ENCODE data around the gene C4orf50. TPM values are rescaled to one million over a fixed set of nuclear protein-coding genes. Genes with fewer than 3 reads are reported as not detected.

The C4orf50 gene
- total and polyA plus RNA-seq, 2 experiments from 2014 or later = 0.06 to 0.31 TPM

DNA sequence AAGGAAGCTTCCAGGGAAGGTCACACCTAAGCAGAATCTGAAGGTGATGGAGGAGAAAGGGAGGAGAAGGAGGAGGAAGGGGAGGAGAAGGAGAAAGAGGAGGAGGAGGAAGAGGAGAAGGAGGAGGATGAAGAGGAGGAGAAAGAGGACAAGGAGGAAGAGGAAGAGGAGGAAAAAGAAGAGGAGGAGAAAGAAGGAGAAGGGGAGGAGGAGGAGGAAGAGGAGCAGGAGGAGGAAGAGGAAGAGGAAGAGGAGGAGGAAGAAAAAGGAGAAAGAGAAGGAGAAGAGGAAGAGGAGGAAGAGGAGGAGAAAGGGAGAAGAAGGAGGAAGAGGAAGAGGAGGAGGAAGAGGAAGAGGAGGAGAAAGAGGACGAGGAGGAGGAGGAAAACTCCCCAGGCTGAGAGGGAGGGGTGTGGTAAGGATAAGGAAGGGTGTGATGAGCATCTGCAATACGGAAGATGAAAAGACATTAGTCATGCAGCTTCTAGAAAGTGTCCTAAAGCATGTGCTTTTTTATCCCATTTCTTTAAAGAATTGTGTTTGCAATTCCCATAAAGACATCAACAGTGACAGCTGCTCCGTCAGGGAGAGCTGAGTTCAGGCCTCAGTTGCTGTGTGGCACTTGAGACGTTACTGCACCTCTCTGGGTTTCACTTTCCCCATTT, 166.5 kb downstream of the C4orf50 start:
- Mint-ChIP-seq H3K4me1 (peaks cover 10% of the 10 kb centered on the region; the same call in 2 of the 3 replicates), H3K4me3 (no peak overlapping the region), H3K9me3 (no peaks in the 10 kb centered on the region), H3K36me3 (ENCODE audit: low read depth) (peaks cover 52% of the 10 kb centered on the region), H3K27me3 (ENCODE audit: insufficient read depth, low read depth, poor library complexity) (no peaks in the 10 kb centered on the region), H3K27ac (no peak overlapping the region; the same call in 1 of the 2 replicates)
- Histone ChIP-seq H3K4me1 (ENCODE audit: insufficient read depth) (no peaks in the 10 kb centered on the region), H3K4me3 (no peak overlapping the region), H4K20me1 (replicated peaks; ENCODE audit: insufficient read depth) (peaks cover 35% of the 10 kb centered on the region), H3K9me2 (ENCODE audit: insufficient read depth) (no peaks in the 10 kb centered on the region), H3K36me3 (ENCODE audit: insufficient read depth) (peaks cover 54% of the 10 kb centered on the region), H3F3A (replicated peaks; ENCODE audit: low read depth) (no peaks in the 10 kb centered on the region), H3K4me2 (no peak overlapping the region), H3K79me2 (replicated peaks; ENCODE audit: insufficient read depth) (0 out of 2 replicates have a peak, but pooled peaks cover 8% of the 10 kb centered on the region), H3K27ac (ENCODE audit: low read depth) (no peak overlapping the region), H2AFZ (no peak overlapping the region), H3K27me3 (ENCODE audit: insufficient read depth) (no peaks in the 10 kb centered on the region)
- DNase-seq (ENCODE audit: low spot score) (no peak), ATAC-seq (no peak)
- no peak for TF ChIP-seq ZNF114 (CRISPR knock-in tag; IDR thresholded peaks at IDR 0.05)
- no peak for TF ChIP-seq EZH2 (IDR thresholded peaks at IDR 0.05; ENCODE audit: low read depth, unreplicated experiment)
- TF ChIP-seq STAT1 (IDR thresholded peaks at IDR 0.05; ENCODE audit: unreplicated experiment) = no peak
- no peak for TF ChIP-seq EZH2phosphoT487 (IDR thresholded peaks at IDR 0.05; ENCODE audit: unreplicated experiment)
- no peak for TF ChIP-seq POLR2AphosphoS5 (IDR thresholded peaks at IDR 0.05; ENCODE audit: low read depth)
- TF ChIP-seq, protein P1, sequence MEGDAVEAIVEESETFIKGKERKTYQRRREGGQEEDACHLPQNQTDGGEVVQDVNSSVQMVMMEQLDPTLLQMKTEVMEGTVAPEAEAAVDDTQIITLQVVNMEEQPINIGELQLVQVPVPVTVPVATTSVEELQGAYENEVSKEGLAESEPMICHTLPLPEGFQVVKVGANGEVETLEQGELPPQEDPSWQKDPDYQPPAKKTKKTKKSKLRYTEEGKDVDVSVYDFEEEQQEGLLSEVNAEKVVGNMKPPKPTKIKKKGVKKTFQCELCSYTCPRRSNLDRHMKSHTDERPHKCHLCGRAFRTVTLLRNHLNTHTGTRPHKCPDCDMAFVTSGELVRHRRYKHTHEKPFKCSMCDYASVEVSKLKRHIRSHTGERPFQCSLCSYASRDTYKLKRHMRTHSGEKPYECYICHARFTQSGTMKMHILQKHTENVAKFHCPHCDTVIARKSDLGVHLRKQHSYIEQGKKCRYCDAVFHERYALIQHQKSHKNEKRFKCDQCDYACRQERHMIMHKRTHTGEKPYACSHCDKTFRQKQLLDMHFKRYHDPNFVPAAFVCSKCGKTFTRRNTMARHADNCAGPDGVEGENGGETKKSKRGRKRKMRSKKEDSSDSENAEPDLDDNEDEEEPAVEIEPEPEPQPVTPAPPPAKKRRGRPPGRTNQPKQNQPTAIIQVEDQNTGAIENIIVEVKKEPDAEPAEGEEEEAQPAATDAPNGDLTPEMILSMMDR (conservative IDR thresholded peaks at IDR 0.05; ENCODE audit: low read depth in 2 of 2) = no peak
- TF ChIP-seq, protein P2, sequence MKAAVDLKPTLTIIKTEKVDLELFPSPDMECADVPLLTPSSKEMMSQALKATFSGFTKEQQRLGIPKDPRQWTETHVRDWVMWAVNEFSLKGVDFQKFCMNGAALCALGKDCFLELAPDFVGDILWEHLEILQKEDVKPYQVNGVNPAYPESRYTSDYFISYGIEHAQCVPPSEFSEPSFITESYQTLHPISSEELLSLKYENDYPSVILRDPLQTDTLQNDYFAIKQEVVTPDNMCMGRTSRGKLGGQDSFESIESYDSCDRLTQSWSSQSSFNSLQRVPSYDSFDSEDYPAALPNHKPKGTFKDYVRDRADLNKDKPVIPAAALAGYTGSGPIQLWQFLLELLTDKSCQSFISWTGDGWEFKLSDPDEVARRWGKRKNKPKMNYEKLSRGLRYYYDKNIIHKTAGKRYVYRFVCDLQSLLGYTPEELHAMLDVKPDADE (IDR thresholded peaks at IDR 0.05) = no peak
- TF ChIP-seq NANOG (IDR thresholded peaks at IDR 0.05; ENCODE audit: borderline replicate concordance) = no peak
- TF ChIP-seq, protein P3, sequence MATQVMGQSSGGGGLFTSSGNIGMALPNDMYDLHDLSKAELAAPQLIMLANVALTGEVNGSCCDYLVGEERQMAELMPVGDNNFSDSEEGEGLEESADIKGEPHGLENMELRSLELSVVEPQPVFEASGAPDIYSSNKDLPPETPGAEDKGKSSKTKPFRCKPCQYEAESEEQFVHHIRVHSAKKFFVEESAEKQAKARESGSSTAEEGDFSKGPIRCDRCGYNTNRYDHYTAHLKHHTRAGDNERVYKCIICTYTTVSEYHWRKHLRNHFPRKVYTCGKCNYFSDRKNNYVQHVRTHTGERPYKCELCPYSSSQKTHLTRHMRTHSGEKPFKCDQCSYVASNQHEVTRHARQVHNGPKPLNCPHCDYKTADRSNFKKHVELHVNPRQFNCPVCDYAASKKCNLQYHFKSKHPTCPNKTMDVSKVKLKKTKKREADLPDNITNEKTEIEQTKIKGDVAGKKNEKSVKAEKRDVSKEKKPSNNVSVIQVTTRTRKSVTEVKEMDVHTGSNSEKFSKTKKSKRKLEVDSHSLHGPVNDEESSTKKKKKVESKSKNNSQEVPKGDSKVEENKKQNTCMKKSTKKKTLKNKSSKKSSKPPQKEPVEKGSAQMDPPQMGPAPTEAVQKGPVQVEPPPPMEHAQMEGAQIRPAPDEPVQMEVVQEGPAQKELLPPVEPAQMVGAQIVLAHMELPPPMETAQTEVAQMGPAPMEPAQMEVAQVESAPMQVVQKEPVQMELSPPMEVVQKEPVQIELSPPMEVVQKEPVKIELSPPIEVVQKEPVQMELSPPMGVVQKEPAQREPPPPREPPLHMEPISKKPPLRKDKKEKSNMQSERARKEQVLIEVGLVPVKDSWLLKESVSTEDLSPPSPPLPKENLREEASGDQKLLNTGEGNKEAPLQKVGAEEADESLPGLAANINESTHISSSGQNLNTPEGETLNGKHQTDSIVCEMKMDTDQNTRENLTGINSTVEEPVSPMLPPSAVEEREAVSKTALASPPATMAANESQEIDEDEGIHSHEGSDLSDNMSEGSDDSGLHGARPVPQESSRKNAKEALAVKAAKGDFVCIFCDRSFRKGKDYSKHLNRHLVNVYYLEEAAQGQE (IDR thresholded peaks at IDR 0.05; ENCODE audit: unreplicated experiment) = no peak
- no peak for TF ChIP-seq ZNF331 (CRISPR knock-in tag; IDR thresholded peaks at IDR 0.05; ENCODE audit: low read depth)
- TF ChIP-seq, protein P4, sequence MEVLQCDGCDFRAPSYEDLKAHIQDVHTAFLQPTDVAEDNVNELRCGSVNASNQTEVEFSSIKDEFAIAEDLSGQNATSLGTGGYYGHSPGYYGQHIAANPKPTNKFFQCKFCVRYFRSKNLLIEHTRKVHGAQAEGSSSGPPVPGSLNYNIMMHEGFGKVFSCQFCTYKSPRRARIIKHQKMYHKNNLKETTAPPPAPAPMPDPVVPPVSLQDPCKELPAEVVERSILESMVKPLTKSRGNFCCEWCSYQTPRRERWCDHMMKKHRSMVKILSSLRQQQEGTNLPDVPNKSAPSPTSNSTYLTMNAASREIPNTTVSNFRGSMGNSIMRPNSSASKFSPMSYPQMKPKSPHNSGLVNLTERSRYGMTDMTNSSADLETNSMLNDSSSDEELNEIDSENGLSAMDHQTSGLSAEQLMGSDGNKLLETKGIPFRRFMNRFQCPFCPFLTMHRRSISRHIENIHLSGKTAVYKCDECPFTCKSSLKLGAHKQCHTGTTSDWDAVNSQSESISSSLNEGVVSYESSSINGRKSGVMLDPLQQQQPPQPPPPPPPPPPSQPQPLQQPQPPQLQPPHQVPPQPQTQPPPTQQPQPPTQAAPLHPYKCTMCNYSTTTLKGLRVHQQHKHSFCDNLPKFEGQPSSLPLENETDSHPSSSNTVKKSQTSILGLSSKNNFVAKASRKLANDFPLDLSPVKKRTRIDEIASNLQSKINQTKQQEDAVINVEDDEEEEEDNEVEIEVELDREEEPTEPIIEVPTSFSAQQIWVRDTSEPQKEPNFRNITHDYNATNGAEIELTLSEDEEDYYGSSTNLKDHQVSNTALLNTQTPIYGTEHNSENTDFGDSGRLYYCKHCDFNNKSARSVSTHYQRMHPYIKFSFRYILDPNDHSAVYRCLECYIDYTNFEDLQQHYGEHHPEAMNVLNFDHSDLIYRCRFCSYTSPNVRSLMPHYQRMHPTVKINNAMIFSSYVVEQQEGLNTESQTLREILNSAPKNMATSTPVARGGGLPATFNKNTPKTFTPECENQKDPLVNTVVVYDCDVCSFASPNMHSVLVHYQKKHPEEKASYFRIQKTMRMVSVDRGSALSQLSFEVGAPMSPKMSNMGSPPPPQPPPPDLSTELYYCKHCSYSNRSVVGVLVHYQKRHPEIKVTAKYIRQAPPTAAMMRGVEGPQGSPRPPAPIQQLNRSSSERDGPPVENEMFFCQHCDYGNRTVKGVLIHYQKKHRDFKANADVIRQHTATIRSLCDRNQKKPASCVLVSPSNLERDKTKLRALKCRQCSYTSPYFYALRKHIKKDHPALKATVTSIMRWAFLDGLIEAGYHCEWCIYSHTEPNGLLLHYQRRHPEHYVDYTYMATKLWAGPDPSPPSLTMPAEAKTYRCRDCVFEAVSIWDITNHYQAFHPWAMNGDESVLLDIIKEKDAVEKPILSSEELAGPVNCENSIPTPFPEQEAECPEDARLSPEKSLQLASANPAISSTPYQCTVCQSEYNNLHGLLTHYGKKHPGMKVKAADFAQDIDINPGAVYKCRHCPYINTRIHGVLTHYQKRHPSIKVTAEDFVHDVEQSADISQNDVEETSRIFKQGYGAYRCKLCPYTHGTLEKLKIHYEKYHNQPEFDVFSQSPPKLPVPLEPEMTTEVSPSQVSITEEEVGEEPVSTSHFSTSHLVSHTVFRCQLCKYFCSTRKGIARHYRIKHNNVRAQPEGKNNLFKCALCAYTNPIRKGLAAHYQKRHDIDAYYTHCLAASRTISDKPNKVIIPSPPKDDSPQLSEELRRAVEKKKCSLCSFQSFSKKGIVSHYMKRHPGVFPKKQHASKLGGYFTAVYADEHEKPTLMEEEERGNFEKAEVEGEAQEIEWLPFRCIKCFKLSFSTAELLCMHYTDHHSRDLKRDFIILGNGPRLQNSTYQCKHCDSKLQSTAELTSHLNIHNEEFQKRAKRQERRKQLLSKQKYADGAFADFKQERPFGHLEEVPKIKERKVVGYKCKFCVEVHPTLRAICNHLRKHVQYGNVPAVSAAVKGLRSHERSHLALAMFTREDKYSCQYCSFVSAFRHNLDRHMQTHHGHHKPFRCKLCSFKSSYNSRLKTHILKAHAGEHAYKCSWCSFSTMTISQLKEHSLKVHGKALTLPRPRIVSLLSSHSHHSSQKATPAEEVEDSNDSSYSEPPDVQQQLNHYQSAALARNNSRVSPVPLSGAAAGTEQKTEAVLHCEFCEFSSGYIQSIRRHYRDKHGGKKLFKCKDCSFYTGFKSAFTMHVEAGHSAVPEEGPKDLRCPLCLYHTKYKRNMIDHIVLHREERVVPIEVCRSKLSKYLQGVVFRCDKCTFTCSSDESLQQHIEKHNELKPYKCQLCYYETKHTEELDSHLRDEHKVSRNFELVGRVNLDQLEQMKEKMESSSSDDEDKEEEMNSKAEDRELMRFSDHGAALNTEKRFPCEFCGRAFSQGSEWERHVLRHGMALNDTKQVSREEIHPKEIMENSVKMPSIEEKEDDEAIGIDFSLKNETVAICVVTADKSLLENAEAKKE (CRISPR knock-in tag; IDR thresholded peaks at IDR 0.05) = no peak
- no peak for TF ChIP-seq CREB1 (CRISPR knock-in tag; IDR thresholded peaks at IDR 0.05; ENCODE audit: low read depth)

Data from GM23338 (cell line).